B cell (primary cell): ENCODE measurements around the gene CEP131.

Experiments
- EZH2 ChIP-seq: IDR thresholded peaks from 2 replicates; pipeline ENCODE4 v1.6.1; 2012; ENCODE audit warnings: borderline replicate concordance, low read depth, mild to moderate bottlenecking, moderate library complexity, low read length; ENCODE audit not compliant: insufficient read depth, poor library complexity, severe bottlenecking
- TF ChIP-seq, protein P1 (sequence below): fragments of 200-600 bp; IDR thresholded peaks from one replicate; pipeline ENCODE4 v1.8.0; 2022; ENCODE audit warnings: antibody characterized with exemption, mild to moderate bottlenecking

DNA sequence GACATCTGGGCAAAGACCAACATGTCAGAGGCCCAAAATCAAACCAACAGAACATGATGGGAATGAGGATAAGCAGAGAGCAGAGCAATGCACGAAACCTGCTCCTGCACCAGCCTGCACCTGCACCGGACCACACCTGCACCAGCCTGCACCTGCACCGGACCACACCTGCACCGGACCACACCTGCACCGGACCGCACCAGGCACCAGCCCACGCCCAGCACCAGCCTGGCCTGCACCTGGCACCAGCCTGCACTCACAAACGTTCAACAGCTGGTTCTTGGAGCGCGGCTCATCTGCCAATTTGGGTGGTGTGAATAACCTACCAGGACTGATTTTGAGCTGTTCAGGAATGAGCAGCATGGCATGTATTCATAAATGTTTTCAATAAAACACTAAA, 18.2 kb downstream of the CEP131 start:
- TF ChIP-seq, protein P1, sequence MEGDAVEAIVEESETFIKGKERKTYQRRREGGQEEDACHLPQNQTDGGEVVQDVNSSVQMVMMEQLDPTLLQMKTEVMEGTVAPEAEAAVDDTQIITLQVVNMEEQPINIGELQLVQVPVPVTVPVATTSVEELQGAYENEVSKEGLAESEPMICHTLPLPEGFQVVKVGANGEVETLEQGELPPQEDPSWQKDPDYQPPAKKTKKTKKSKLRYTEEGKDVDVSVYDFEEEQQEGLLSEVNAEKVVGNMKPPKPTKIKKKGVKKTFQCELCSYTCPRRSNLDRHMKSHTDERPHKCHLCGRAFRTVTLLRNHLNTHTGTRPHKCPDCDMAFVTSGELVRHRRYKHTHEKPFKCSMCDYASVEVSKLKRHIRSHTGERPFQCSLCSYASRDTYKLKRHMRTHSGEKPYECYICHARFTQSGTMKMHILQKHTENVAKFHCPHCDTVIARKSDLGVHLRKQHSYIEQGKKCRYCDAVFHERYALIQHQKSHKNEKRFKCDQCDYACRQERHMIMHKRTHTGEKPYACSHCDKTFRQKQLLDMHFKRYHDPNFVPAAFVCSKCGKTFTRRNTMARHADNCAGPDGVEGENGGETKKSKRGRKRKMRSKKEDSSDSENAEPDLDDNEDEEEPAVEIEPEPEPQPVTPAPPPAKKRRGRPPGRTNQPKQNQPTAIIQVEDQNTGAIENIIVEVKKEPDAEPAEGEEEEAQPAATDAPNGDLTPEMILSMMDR, result no peak
- no peak for TF ChIP-seq EZH2
